Testis (tissue), 3 donors: ENCODE data around the gene BACH2. TPM values are rescaled to one million over a fixed set of nuclear protein-coding genes. Genes with fewer than 3 reads are reported as not detected.

ENCODE experiments used
- DNase-seq: peaks from one replicate; pipeline ENCODE4 v3.0.0-alpha.2; 2019
- H3K27ac ChIP-seq, 2 donors: fragments of 200-600 bp; sonication (generic); one replicate each; pipeline ENCODE4 v1.5.1; 2019
- H3K27me3 ChIP-seq: fragments of 200-600 bp; sonication (generic); one replicate; pipeline ENCODE4 v1.5.1; 2019
- H3K36me3 ChIP-seq: fragments of 200-600 bp; sonication (generic); one replicate; pipeline ENCODE4 v1.5.1; 2017; ENCODE audit warnings: low read depth; ENCODE audit errors: missing control alignments
- H3K4me1 ChIP-seq: fragments of 200-600 bp; sonication (generic); one replicate; pipeline ENCODE4 v1.5.1; 2019
- H3K4me3 ChIP-seq, 2 donors: fragments of 200-600 bp; sonication (generic); one replicate each; pipeline ENCODE4 v1.5.1; 2017 to 2019
- H3K9me3 ChIP-seq: fragments of 200-600 bp; sonication (generic); one replicate; pipeline ENCODE4 v1.5.1; 2017
- POLR2A ChIP-seq: fragments of 450-650 bp; IDR thresholded peaks from one replicate; pipeline ENCODE4 v1.6.1; 2017; ENCODE audit warnings: antibody characterized with exemption, mild to moderate bottlenecking, moderate library complexity
- WGBS, 2 donors: methylation state at CpG; one replicate each; pipeline ENCODE4 v1.1.5; 2018; 5-methylcytosine and 5-hydroxymethylcytosine counted together
- intact Hi-C: fragments of 100-400 bp; cut with DNase I; formaldehyde crosslinking; loops from one replicate; pipeline ENCODE4 v1.15.1; 2023; ENCODE audit warnings: low total_unique reads
- polyA plus RNA-seq: library from polyadenylated mRNA; stranded (reverse); fragments of 350-450 nt; fragmentation: Illumina TruSeq; extraction: RNeasy Lipid Tissue Mini Kit (QIAGEN cat#74804); gene quantifications from one replicate; pipeline ENCODE4 v1.2.3, GENCODE V29; 2014; ENCODE audit warnings: low read depth, low replicate concordance; ENCODE audit not compliant: insufficient read depth
- total RNA-seq, 2 donors: library from RNA; depleted of rRNA; stranded (reverse); fragments of >200 nt; gene quantifications; one replicate each; pipeline ENCODE4 v1.2.3, GENCODE V29; 2016
- TF ChIP-seq, protein P1 (sequence below), 3 experiments: fragments of 450-650 bp in 2 of 3; fragments of 200-600 bp in 1 of 3; sonication (generic) in 1 of 3; IDR thresholded peaks; one replicate each; pipeline ENCODE4 v1.5.1; 2016 to 2019; ENCODE audit warnings: antibody characterized with exemption in 3 of 3, mild to moderate bottlenecking in 2 of 3, moderate library complexity in 1 of 3

BACH2 gene
- total and polyA plus RNA-seq, 3 donors from 2014 or later, result 5.0 to 8.3 (median 6.5) TPM

DNA sequence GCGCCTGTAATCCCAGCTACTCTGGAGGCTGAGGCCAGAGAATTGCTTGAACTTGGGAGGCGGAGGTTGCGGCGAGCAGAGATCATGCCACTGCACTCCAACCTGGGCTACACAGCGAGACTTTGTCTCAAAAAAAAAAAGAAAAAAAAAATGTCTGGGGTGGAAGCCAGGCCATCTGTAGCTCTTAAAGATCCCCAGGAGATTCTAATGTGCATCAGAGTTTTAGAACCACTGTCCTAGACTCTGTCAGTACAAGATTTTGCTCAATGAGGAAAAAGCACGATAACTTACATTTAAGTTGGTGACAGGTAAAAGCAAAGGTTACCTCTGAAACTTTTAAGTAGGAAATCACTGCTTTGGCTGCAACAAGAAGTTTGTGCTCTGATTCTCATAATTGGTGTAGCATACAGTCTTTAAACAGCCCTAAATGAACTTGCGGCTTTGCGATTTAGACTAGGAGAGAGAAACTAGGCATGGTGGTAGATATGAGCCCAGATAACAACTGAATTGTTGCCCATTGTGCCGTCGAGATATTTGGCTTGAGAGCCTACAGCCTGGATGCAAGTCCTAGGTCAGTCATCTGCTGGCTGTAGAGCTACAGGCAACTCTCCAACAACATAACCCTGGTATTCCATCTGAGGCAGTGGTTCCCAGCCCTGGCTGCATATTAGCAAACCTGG, 67.2 kb downstream of the BACH2 start:
- no peak overlapping the region for H3K27ac ChIP-seq
- H3K9me3 ChIP-seq, result no peaks in the 10 kb centered on the region
- H3K4me1 ChIP-seq, result no peaks in the 10 kb centered on the region
- no peak for TF ChIP-seq POLR2A
- TF ChIP-seq, protein P1, sequence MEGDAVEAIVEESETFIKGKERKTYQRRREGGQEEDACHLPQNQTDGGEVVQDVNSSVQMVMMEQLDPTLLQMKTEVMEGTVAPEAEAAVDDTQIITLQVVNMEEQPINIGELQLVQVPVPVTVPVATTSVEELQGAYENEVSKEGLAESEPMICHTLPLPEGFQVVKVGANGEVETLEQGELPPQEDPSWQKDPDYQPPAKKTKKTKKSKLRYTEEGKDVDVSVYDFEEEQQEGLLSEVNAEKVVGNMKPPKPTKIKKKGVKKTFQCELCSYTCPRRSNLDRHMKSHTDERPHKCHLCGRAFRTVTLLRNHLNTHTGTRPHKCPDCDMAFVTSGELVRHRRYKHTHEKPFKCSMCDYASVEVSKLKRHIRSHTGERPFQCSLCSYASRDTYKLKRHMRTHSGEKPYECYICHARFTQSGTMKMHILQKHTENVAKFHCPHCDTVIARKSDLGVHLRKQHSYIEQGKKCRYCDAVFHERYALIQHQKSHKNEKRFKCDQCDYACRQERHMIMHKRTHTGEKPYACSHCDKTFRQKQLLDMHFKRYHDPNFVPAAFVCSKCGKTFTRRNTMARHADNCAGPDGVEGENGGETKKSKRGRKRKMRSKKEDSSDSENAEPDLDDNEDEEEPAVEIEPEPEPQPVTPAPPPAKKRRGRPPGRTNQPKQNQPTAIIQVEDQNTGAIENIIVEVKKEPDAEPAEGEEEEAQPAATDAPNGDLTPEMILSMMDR (IDR thresholded peaks at IDR 0.05), result no peak
- intact Hi-C loops, result no loop called here
- no peak overlapping the region for H3K4me3 ChIP-seq
- 80 to 87% methylated on average over 10 of the region's 10 CpGs for WGBS, 2 donors
- no peaks in the 10 kb centered on the region for H3K36me3 ChIP-seq
- no peak for DNase-seq
- no peaks in the 10 kb centered on the region for H3K27me3 ChIP-seq

- H3K36me3 ChIP-seq, result no peaks in the 10 kb centered on the region
- TF ChIP-seq, protein P1 (IDR thresholded peaks at IDR 0.05), result no peak
- no peak for TF ChIP-seq POLR2A
- H3K27ac ChIP-seq, result no peak overlapping the region
- intact Hi-C loops, result no loop called here
- H3K27me3 ChIP-seq, result no peaks in the 10 kb centered on the region
- H3K4me3 ChIP-seq, result no peak overlapping the region
- no peaks in the 10 kb centered on the region for H3K9me3 ChIP-seq
- DNase-seq, result no peak
- no peaks in the 10 kb centered on the region for H3K4me1 ChIP-seq
Observed at GRCh38 chr6:90227673-90228072, 69.0 kb downstream of the BACH2 start.

DNA sequence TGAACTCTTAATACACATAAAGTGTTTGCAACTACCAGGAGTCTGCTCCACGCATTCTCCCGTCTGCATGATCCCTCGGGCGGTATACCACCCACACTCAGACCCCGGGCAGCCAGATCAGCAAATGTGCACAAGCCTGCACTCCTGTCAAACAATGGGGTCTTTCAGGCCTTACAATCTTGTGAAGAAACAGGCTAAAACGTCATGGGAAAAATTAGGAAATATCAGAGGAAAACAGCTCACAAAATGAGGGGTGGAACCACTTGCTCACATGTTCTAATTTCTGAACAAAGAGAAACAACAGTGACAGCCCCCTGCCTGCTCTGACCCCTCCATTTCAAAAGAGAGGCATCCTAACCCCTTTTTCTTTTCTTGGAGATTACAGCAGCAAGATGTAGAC, 69.4 kb downstream of the BACH2 start:
- no peaks in the 10 kb centered on the region for H3K9me3 ChIP-seq
- no peaks in the 10 kb centered on the region for H3K4me1 ChIP-seq
- intact Hi-C loops, result no loop called here
- TF ChIP-seq POLR2A, result no peak
- TF ChIP-seq, protein P1 (IDR thresholded peaks at IDR 0.05), result no peak
- H3K27ac ChIP-seq, result no peak overlapping the region
- no peaks in the 10 kb centered on the region for H3K27me3 ChIP-seq
- DNase-seq, result no peak
- no peaks in the 10 kb centered on the region for H3K36me3 ChIP-seq
- no peak overlapping the region for H3K4me3 ChIP-seq
- WGBS, 2 donors, result 50 to 54% methylated on average over 6 of the region's 6 CpGs

GRCh38 chr6:90226257-90226656, 70.4 kb downstream of the BACH2 start:
- intact Hi-C loops, result no loop called here
- no peaks in the 10 kb centered on the region for H3K36me3 ChIP-seq

More at GRCh38 chr6:90226257-90226656, 70.4 kb downstream of the BACH2 start:
- no peak for DNase-seq
- H3K27ac ChIP-seq, result no peak overlapping the region
- TF ChIP-seq POLR2A, result no peak
- TF ChIP-seq, protein P1 (IDR thresholded peaks at IDR 0.05), result no peak
- no peaks in the 10 kb centered on the region for H3K9me3 ChIP-seq
- no peak overlapping the region for H3K4me3 ChIP-seq
- no peaks in the 10 kb centered on the region for H3K27me3 ChIP-seq
- 86 to 91% methylated on average over 2 of the region's 2 CpGs for WGBS, 2 donors
- no peaks in the 10 kb centered on the region for H3K4me1 ChIP-seq
